ENCODE measurements around the gene MAP2K6. TPM values are rescaled to one million over a fixed set of nuclear protein-coding genes. Genes with fewer than 3 reads are reported as not detected.

The MAP2K6 gene
- total RNA-seq, 2 experiments from 2014 or later = 14.0 to 14.6 TPM

DNA sequence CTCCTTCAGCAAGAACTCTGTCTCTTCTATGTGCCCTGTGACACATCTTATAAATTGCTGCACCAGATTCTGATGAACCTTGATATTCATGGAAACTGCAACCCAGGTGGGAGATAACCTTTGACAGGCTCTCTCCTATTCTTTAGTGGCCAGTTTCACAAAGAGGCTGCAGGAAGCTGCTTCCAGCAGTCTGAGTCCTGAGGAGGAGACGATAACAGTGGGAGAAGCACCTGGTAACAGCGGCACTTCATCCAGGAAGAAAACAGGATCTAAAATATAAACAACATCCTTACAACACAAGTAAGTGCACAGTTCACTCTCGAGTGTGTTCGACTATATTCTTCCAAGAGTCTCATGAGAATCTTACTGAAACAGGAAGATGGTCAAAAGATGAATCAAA lies 180.1 kb downstream of the MAP2K6 start:
- no peak for DNase-seq
- Mint-ChIP-seq H3K27me3 (no peaks in the 10 kb centered on the region), H3K4me3 (no peak overlapping the region), H3K36me3 (ENCODE audit: low read depth) (no peaks in the 10 kb centered on the region), H3K4me1 (ENCODE audit: low read depth) (no peaks in the 10 kb centered on the region), H3K9me3 (no peaks in the 10 kb centered on the region), H3K27ac (no peak overlapping the region)
- Histone ChIP-seq H3K9me3 (ENCODE audit: control insufficient read depth in 1 of 2, insufficient read depth in 1 of 2, low read length in 2 of 2) (no peaks in the 10 kb centered on the region), H3K4me3 (ENCODE audit: low read length) (no peak overlapping the region), H3K36me3 (ENCODE audit: insufficient read depth, low read length) (no peaks in the 10 kb centered on the region), H3K4me1 (ENCODE audit: insufficient read depth, low read length) (no peaks in the 10 kb centered on the region), H3K27ac (ENCODE audit: low read depth in 1 of 2, low read length in 2 of 2) (no peak overlapping the region), H3K27me3 (ENCODE audit: control insufficient read depth in 1 of 2, insufficient read depth in 2 of 2, low read length in 2 of 2) (no peaks in the 10 kb centered on the region)
- POLR2A ChIA-PET = no interaction called here
- no peak for ATAC-seq (ENCODE audit: poor library complexity)
- CTCF ChIA-PET = no interaction called here
- intact Hi-C loops (cut with DNase I, micrococcal nuclease) = no loop called here
- TF ChIP-seq, protein P1, sequence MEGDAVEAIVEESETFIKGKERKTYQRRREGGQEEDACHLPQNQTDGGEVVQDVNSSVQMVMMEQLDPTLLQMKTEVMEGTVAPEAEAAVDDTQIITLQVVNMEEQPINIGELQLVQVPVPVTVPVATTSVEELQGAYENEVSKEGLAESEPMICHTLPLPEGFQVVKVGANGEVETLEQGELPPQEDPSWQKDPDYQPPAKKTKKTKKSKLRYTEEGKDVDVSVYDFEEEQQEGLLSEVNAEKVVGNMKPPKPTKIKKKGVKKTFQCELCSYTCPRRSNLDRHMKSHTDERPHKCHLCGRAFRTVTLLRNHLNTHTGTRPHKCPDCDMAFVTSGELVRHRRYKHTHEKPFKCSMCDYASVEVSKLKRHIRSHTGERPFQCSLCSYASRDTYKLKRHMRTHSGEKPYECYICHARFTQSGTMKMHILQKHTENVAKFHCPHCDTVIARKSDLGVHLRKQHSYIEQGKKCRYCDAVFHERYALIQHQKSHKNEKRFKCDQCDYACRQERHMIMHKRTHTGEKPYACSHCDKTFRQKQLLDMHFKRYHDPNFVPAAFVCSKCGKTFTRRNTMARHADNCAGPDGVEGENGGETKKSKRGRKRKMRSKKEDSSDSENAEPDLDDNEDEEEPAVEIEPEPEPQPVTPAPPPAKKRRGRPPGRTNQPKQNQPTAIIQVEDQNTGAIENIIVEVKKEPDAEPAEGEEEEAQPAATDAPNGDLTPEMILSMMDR (IDR thresholded peaks at IDR 0.05) = no peak

DNA sequence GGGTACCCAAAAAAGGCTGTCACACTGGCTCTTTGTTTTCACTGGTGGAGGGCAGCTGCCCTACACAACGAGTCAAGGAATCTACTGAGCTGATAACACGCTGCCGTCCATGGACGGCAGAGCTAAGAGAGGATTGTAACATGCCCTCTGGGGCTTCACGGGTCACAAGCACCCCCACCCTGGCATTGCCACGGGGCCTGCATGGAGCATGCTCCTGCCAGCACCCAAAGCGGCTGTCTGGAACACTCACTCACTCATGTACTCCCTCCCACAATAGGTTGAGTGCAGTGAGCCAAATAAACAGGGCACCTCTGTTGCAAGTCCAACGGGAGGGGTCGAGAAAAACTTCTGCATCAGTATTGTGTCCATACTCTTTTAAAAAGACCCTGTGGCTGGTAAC lies 181.6 kb downstream of the MAP2K6 start:
- intact Hi-C loops (cut with DNase I, micrococcal nuclease) = no loop called here
- no peak for DNase-seq
- H3K36me3 ChIP-seq (ENCODE audit: insufficient read depth, low read length) = no peaks in the 10 kb centered on the region
- no peaks in the 10 kb centered on the region for H3K4me1 ChIP-seq (ENCODE audit: insufficient read depth, low read length)
- no peaks in the 10 kb centered on the region for H3K9me3 Mint-ChIP-seq
- CTCF ChIA-PET = no interaction called here
- no peak overlapping the region for H3K4me3 Mint-ChIP-seq
- H3K9me3 ChIP-seq (ENCODE audit: control insufficient read depth in 1 of 2, insufficient read depth in 1 of 2, low read length in 2 of 2) = no peaks in the 10 kb centered on the region
- no peaks in the 10 kb centered on the region for H3K27me3 ChIP-seq (ENCODE audit: control insufficient read depth in 1 of 2, insufficient read depth in 2 of 2, low read length in 2 of 2)
- POLR2A ChIA-PET = no interaction called here
- H3K27me3 Mint-ChIP-seq = no peaks in the 10 kb centered on the region
- no peak overlapping the region for H3K4me3 ChIP-seq (ENCODE audit: low read length)
- H3K36me3 Mint-ChIP-seq (ENCODE audit: low read depth) = no peaks in the 10 kb centered on the region
- no peaks in the 10 kb centered on the region for H3K4me1 Mint-ChIP-seq (ENCODE audit: low read depth)
- TF ChIP-seq, protein P1 (IDR thresholded peaks at IDR 0.05) = no peak
- no peak for ATAC-seq (ENCODE audit: poor library complexity)
- H3K27ac Mint-ChIP-seq = no peak overlapping the region
- H3K27ac ChIP-seq (ENCODE audit: low read depth in 1 of 2, low read length in 2 of 2) = no peak overlapping the region

DNA sequence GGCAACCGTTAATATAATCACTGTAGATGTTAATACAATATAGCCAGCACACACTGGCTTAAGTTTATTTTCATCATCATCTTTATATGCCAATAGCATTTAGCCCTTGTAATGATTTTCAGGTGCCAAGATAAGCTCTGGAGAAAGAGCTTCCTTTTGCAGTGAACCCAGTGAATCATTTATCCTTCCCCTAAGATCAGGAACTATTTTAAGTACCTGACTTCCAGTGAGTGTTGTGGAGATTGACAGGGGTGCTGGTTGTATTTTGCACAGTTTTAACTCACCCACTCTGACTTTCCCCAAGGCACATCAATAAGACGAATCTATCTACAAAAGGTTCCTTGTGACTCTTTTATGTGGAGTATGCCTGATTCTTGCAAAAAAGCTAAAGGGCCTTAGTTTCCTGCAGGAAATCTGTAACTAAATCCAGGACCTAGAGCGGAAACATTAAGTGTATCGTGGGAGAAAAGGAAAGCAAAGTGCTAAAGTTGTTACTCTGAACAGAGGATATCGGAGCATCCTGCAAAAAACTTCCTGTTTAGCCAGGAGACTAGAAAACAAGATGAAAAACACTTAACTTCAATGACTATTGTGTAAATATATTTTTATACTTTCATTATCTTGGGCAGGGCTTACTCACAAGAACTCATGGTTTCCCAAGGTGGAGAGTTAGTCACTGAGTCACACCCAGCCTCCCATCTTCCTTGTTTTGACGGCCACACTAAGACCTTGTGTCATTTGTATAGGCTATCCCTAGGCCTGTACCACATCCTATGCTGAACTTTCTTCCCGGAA lies 183.6 kb downstream of the MAP2K6 start:
- Histone ChIP-seq H3K4me1 (ENCODE audit: insufficient read depth, low read length) (no peaks in the 10 kb centered on the region), H3K9me3 (ENCODE audit: control insufficient read depth in 1 of 2, insufficient read depth in 1 of 2, low read length in 2 of 2) (no peaks in the 10 kb centered on the region), H3K27me3 (ENCODE audit: control insufficient read depth in 1 of 2, insufficient read depth in 2 of 2, low read length in 2 of 2) (no peaks in the 10 kb centered on the region), H3K27ac (ENCODE audit: low read depth in 1 of 2, low read length in 2 of 2) (no peak overlapping the region), H3K4me3 (ENCODE audit: low read length) (no peak overlapping the region), H3K36me3 (ENCODE audit: insufficient read depth, low read length) (no peaks in the 10 kb centered on the region)
- DNase-seq = no peak
- H3K4me3 Mint-ChIP-seq = no peak overlapping the region
- ChIA-PET POLR2A (no interaction called here), CTCF (no interaction called here)
- no peaks in the 10 kb centered on the region for H3K36me3 Mint-ChIP-seq (ENCODE audit: low read depth)
- TF ChIP-seq, protein P1 (IDR thresholded peaks at IDR 0.05) = no peak
- intact Hi-C loops (cut with DNase I, micrococcal nuclease) = no loop called here
- H3K27ac Mint-ChIP-seq = no peak overlapping the region
- no peak for ATAC-seq (ENCODE audit: poor library complexity)
- H3K9me3 Mint-ChIP-seq = no peaks in the 10 kb centered on the region
- no peaks in the 10 kb centered on the region for H3K27me3 Mint-ChIP-seq
- H3K4me1 Mint-ChIP-seq (ENCODE audit: low read depth) = peaks cover 10% of the 10 kb centered on the region

Data from CD4-positive, alpha-beta T cell (primary cell).